A673 (cell line): ENCODE measurements around the gene DISP3.

Experiments used
- CTCF ChIP-seq: fragments of 300-800, 200-600 bp; sonication (generic); conservative IDR thresholded peaks from 2 replicates; pipeline ENCODE4 v1.5.1; 2017; ENCODE audit warnings: low read depth, mild to moderate bottlenecking, antibody characterized with exemption, low read length, moderate library complexity, mixed read lengths
- EZH2 ChIP-seq: fragments of 200-600 bp; sonication (generic); IDR thresholded peaks from 2 replicates; pipeline ENCODE4 v1.6.1; 2017; ENCODE audit warnings: borderline replicate concordance, low read depth, mild to moderate bottlenecking, mixed read lengths, antibody characterized with exemption, low read length; ENCODE audit not compliant: poor library complexity, severe bottlenecking

GRCh38 chr1:11521582-11522399, 42.8 kb downstream of the DISP3 start:
- TF ChIP-seq CTCF (no peak), EZH2 (no peak)
